Kidney (tissue), 14 donors: ENCODE data around the gene C5orf47. TPM values are rescaled to one million over a fixed set of nuclear protein-coding genes. Genes with fewer than 3 reads are reported as not detected.

Experiments
- DNase-seq, 5 donors: peaks; one replicate each; pipeline ENCODE4 v3.0.0-alpha.2; 2013 to 2020
- FAIRE-seq: peaks from 2 replicates; lab custom pipeline; 2012; peaks lifted over from hg19 to GRCh38; lab: Jason Lieb, UNC
- H3K27ac ChIP-seq, 2 donors: one replicate each; pipeline ENCODE4 v1.7.0; 2013; ENCODE audit warnings: low read depth in 2 of 2, low read length in 2 of 2, inconsistent platforms in 1 of 2
- H3K27me3 ChIP-seq: one replicate; pipeline ENCODE4 v1.7.1; 2013; ENCODE audit warnings: low read length, inconsistent platforms; ENCODE audit not compliant: control insufficient read depth, insufficient read depth
- H3K36me3 ChIP-seq, 3 donors: one replicate each; pipeline versions ENCODE4 v1.7.0 to v1.7.1; 2013; ENCODE audit warnings: low read length in 3 of 3, control low read depth in 1 of 3, inconsistent platforms in 1 of 3; ENCODE audit not compliant: insufficient read depth in 3 of 3, control insufficient read depth in 2 of 3
- H3K4me1 ChIP-seq, 3 donors: one replicate each; pipeline versions ENCODE4 v1.7.0 to v1.7.1; 2013; ENCODE audit warnings: low read length in 3 of 3, inconsistent platforms in 1 of 3, low read depth in 1 of 3; ENCODE audit not compliant: control insufficient read depth in 2 of 3, insufficient read depth in 2 of 3
- H3K4me3 ChIP-seq, 3 donors: one replicate each; pipeline versions ENCODE4 v1.7.0 to v1.8.1; 2013; ENCODE audit warnings: low read length in 3 of 3, control low read depth in 1 of 3, inconsistent platforms in 1 of 3
- H3K9ac ChIP-seq, 3 donors: one replicate each; pipeline versions ENCODE4 v1.7.0 to v1.7.1; 2013; ENCODE audit warnings: low read length in 3 of 3, control low read depth in 1 of 3, inconsistent platforms in 1 of 3
- H3K9me3 ChIP-seq, 3 donors: one replicate each; pipeline versions ENCODE4 v1.7.0 to v1.7.1; 2013; ENCODE audit warnings: low read length in 3 of 3, control low read depth in 1 of 3, inconsistent platforms in 1 of 3; ENCODE audit not compliant: control insufficient read depth in 2 of 3, insufficient read depth in 1 of 3
- CTCF ChIP-seq: IDR thresholded peaks from 3 replicates; pipeline ENCODE4 v1.5.1; 2012; ENCODE audit warnings: mild to moderate bottlenecking, moderate library complexity, borderline replicate concordance; ENCODE audit not compliant: insufficient read depth; ENCODE audit errors: extremely low read depth
- intact Hi-C: fragments of 100-400 bp; cut with DNase I; formaldehyde crosslinking; loops from one replicate; pipeline ENCODE4 v1.11.1; 2022
- polyA plus RNA-seq: library from polyadenylated mRNA; stranded (reverse); fragments of 350-450 nt; fragmentation: Illumina TruSeq; extraction: RNeasy Lipid Tissue Mini Kit (QIAGEN cat#74804); gene quantifications from one replicate; pipeline ENCODE4 v1.2.3, GENCODE V29; 2014; ENCODE audit warnings: low read depth, low replicate concordance; ENCODE audit not compliant: insufficient read depth
- total RNA-seq: library from RNA; stranded (reverse); fragmentation: NEBNext Ultra II Directional; extraction: Animal tissue kit (Norgen Biotek cat#: 25700); gene quantifications from one replicate; pipeline ENCODE4 v1.2.1, GENCODE V29; 2021
- donor health status: control.
- donor health status: control.
- donor health status: control.
- donor health status: control.
- donor health status: control.
- donor health status: DM: yes; HTN: yes; CAD: no.
- donor health status: Normal renal cell carcinoma (clear cell type).

The C5orf47 gene
- total and polyA plus RNA-seq, 2 donors from 2014 or later = not detected

GRCh38 chr5:173962436-173962972, 26.5 kb upstream of the C5orf47 start:
- H3K9ac ChIP-seq = no peak overlapping the region
- H3K9me3 ChIP-seq = no peaks in the 10 kb centered on the region
- H3K27me3 ChIP-seq = no peaks in the 10 kb centered on the region
- intact Hi-C loops = no loop called here
- H3K27ac ChIP-seq = no peak overlapping the region
- DNase-seq (no peak), FAIRE-seq (no peak)
- peaks cover 0 to 1% (median 0%) of the 10 kb centered on the region in 3 donors for H3K4me1 ChIP-seq
- no peak for TF ChIP-seq CTCF
- H3K36me3 ChIP-seq = peaks cover 0 to 24% (median 3%) of the 10 kb centered on the region in 3 donors
- H3K4me3 ChIP-seq = no peak overlapping the region

- no peak overlapping the region for H3K4me3 ChIP-seq
- peak overlapping the region; percentile 19 to 70 for H3K27ac ChIP-seq
- H3K9ac ChIP-seq = no peak overlapping the region
- H3K36me3 ChIP-seq = peaks cover 0 to 23% (median 3%) of the 10 kb centered on the region in 3 donors
- H3K4me1 ChIP-seq = no peaks in the 10 kb centered on the region
- intact Hi-C loops = no loop called here
- TF ChIP-seq CTCF = no peak
- H3K27me3 ChIP-seq = no peaks in the 10 kb centered on the region
- DNase-seq (peak in 1 of 5 donors; percentile 35), FAIRE-seq (no peak)
- H3K9me3 ChIP-seq = no peaks in the 10 kb centered on the region
Observed at GRCh38 chr5:173963182-173963838, 25.7 kb upstream of the C5orf47 start.

- peak in 1 of 5 donors; percentile 24 for DNase-seq
- intact Hi-C loops = no loop called here
Observed at GRCh38 chr5:173963867-173964441, 25.0 kb upstream of the C5orf47 start.

More at GRCh38 chr5:173963867-173964441, 25.0 kb upstream of the C5orf47 start:
- Histone ChIP-seq H3K36me3 (peaks cover 0 to 17% (median 3%) of the 10 kb centered on the region in 3 donors), H3K9ac (no peak overlapping the region), H3K9me3 (no peaks in the 10 kb centered on the region), H3K27ac (peak overlapping the region in 1 of 2 donors; percentile 19), H3K4me1 (no peaks in the 10 kb centered on the region), H3K4me3 (no peak overlapping the region), H3K27me3 (no peaks in the 10 kb centered on the region)
- TF ChIP-seq CTCF = no peak
- no peak for FAIRE-seq
